ENCODE data around the gene DNM2. TPM values are rescaled to one million over a fixed set of nuclear protein-coding genes. Genes with fewer than 3 reads are reported as not detected.
"Not testable (repeated sequence)": the region's sequence is repeated elsewhere in the genome, so short reads cannot be mapped to it uniquely, and the experiment has no call there.

DNM2 gene
- polyA plus RNA-seq, 1 donor from 2014 or later = 109 TPM

- no peaks in the 10 kb centered on the region for H3K27me3 Mint-ChIP-seq
- peak overlapping the region in 2 of 4 donors; percentile 25 to 62 for H3K4me3 Mint-ChIP-seq
- peaks cover 5% of the 10 kb centered on the region for H3K36me3 Mint-ChIP-seq
- H3K4me1 Mint-ChIP-seq = peaks cover 28 to 46% (median 31%) of the 10 kb centered on the region in 3 donors
- H3K27ac Mint-ChIP-seq = peak overlapping the region in 2 of 3 donors; percentile 61 to 69
- H3K9me3 Mint-ChIP-seq = no peaks in the 10 kb centered on the region
Observed at GRCh38 chr19:10727685-10728201, 9.9 kb downstream of the DNM2 start.

- H3K27ac Mint-ChIP-seq = peak overlapping the region in 1 of 3 donors; percentile 64
- peak overlapping the region in 2 of 4 donors; percentile 52 to 86 for H3K4me3 Mint-ChIP-seq
- H3K36me3 Mint-ChIP-seq = peaks cover 3% of the 10 kb centered on the region
- peaks cover 24 to 37% (median 29%) of the 10 kb centered on the region in 3 donors for H3K4me1 Mint-ChIP-seq
- H3K27me3 Mint-ChIP-seq = no peaks in the 10 kb centered on the region
- H3K9me3 Mint-ChIP-seq = no peaks in the 10 kb centered on the region
Observed at GRCh38 chr19:10729411-10729810, 11.5 kb downstream of the DNM2 start.

GRCh38 chr19:10730932-10731331 lies 13.1 kb downstream of the DNM2 start:
- peak overlapping the region; percentile 80 to 98 (median 97) for H3K27ac Mint-ChIP-seq
- H3K27me3 Mint-ChIP-seq = no peaks in the 10 kb centered on the region
- H3K36me3 Mint-ChIP-seq = peaks cover 3% of the 10 kb centered on the region
- H3K4me1 Mint-ChIP-seq = peaks cover 24 to 35% (median 25%) of the 10 kb centered on the region in 3 donors
- H3K9me3 Mint-ChIP-seq = no peaks in the 10 kb centered on the region
- peak overlapping the region in 3 of 4 donors; percentile 29 to 87 (median 66) for H3K4me3 Mint-ChIP-seq

- Mint-ChIP-seq H3K27ac (peak overlapping the region in 1 of 3 donors; percentile 82), H3K36me3 (peaks cover 3% of the 10 kb centered on the region), H3K9me3 (no peaks in the 10 kb centered on the region), H3K4me3 (peak overlapping the region in 1 of 4 donors; percentile 17), H3K27me3 (no peaks in the 10 kb centered on the region), H3K4me1 (peaks cover 29 to 38% (median 32%) of the 10 kb centered on the region in 3 donors)
Observed at GRCh38 chr19:10735741-10736140, 17.9 kb downstream of the DNM2 start.

GRCh38 chr19:10736189-10736588 lies 18.3 kb downstream of the DNM2 start:
- Mint-ChIP-seq H3K27me3 (no peaks in the 10 kb centered on the region), H3K4me1 (peaks cover 33 to 38% (median 35%) of the 10 kb centered on the region in 3 donors), H3K27ac (peak overlapping the region in 1 of 3 donors; percentile 82), H3K9me3 (no peaks in the 10 kb centered on the region), H3K4me3 (peak overlapping the region in 1 of 4 donors; percentile 71), H3K36me3 (peaks cover 3% of the 10 kb centered on the region)

GRCh38 chr19:10736916-10737551 lies 19.2 kb downstream of the DNM2 start:
- H3K9me3 Mint-ChIP-seq = no peaks in the 10 kb centered on the region
- H3K27ac Mint-ChIP-seq = peak overlapping the region; percentile 45 to 90 (median 82)
- no peaks in the 10 kb centered on the region for H3K27me3 Mint-ChIP-seq
- H3K4me1 Mint-ChIP-seq = peaks cover 28 to 38% (median 30%) of the 10 kb centered on the region in 3 donors
- peaks cover 4% of the 10 kb centered on the region for H3K36me3 Mint-ChIP-seq
- H3K4me3 Mint-ChIP-seq = peak overlapping the region in 3 of 4 donors; percentile 56 to 74 (median 71)

GRCh38 chr19:10737722-10738121 lies 19.8 kb downstream of the DNM2 start:
- Mint-ChIP-seq H3K27me3 (no peaks in the 10 kb centered on the region), H3K4me3 (peak overlapping the region in 3 of 4 donors; percentile 56 to 94 (median 78)), H3K4me1 (peaks cover 25 to 43% (median 31%) of the 10 kb centered on the region in 3 donors), H3K9me3 (no peaks in the 10 kb centered on the region), H3K27ac (peak overlapping the region; percentile 45 to 90 (median 82)), H3K36me3 (peaks cover 4% of the 10 kb centered on the region)

- Mint-ChIP-seq H3K36me3 (peaks cover 6% of the 10 kb centered on the region), H3K4me3 (no peak overlapping the region)
Observed at GRCh38 chr19:10740798-10741197, 22.9 kb downstream of the DNM2 start.

GRCh38 chr19:10742476-10742875 lies 24.6 kb downstream of the DNM2 start:
- H3K36me3 Mint-ChIP-seq = peaks cover 6% of the 10 kb centered on the region
- H3K27ac Mint-ChIP-seq = peak overlapping the region in 2 of 3 donors; percentile 59 to 64
- H3K9me3 Mint-ChIP-seq = no peaks in the 10 kb centered on the region
- H3K4me3 Mint-ChIP-seq = peak overlapping the region in 2 of 4 donors; percentile 9 to 12
- no peaks in the 10 kb centered on the region for H3K27me3 Mint-ChIP-seq
- H3K4me1 Mint-ChIP-seq = peaks cover 24 to 36% (median 27%) of the 10 kb centered on the region in 3 donors

More at GRCh38 chr19:10740798-10741197, 22.9 kb downstream of the DNM2 start:
- no peaks in the 10 kb centered on the region for H3K9me3 Mint-ChIP-seq
- H3K27ac Mint-ChIP-seq = peak overlapping the region in 2 of 3 donors; percentile 78 to 87
- no peaks in the 10 kb centered on the region for H3K27me3 Mint-ChIP-seq
- H3K4me1 Mint-ChIP-seq = peaks cover 24 to 46% (median 29%) of the 10 kb centered on the region in 3 donors

GRCh38 chr19:10744253-10744798 lies 26.4 kb downstream of the DNM2 start:
- H3K4me3 Mint-ChIP-seq = no peak overlapping the region
- H3K27me3 Mint-ChIP-seq = no peaks in the 10 kb centered on the region
- H3K9me3 Mint-ChIP-seq = no peaks in the 10 kb centered on the region
- H3K36me3 Mint-ChIP-seq = peaks cover 6% of the 10 kb centered on the region
- H3K4me1 Mint-ChIP-seq = peaks cover 15 to 37% (median 19%) of the 10 kb centered on the region in 3 donors
- peak overlapping the region in 1 of 3 donors; percentile 79 for H3K27ac Mint-ChIP-seq

GRCh38 chr19:10744801-10745293 lies 27.0 kb downstream of the DNM2 start:
- Mint-ChIP-seq H3K4me1 (peaks cover 11 to 38% (median 21%) of the 10 kb centered on the region in 3 donors), H3K36me3 (peaks cover 6% of the 10 kb centered on the region), H3K4me3 (peak overlapping the region in 1 of 4 donors; percentile 23), H3K27ac (peak overlapping the region in 1 of 3 donors; percentile 79), H3K9me3 (no peaks in the 10 kb centered on the region), H3K27me3 (no peaks in the 10 kb centered on the region)

GRCh38 chr19:10746437-10746836 lies 28.6 kb downstream of the DNM2 start:
- H3K27ac Mint-ChIP-seq, H3K9me3 Mint-ChIP-seq, H3K4me3 Mint-ChIP-seq, H3K27me3 Mint-ChIP-seq, H3K36me3 Mint-ChIP-seq: not testable (repeated sequence)
- H3K4me1 Mint-ChIP-seq = peaks cover 0 to 36% (median 17%) of the 10 kb centered on the region in 3 donors

GRCh38 chr19:10747271-10747670 lies 29.4 kb downstream of the DNM2 start:
- Mint-ChIP-seq H3K27me3 (no peaks in the 10 kb centered on the region), H3K9me3 (no peaks in the 10 kb centered on the region), H3K4me3 (no peak overlapping the region), H3K27ac (peak overlapping the region in 1 of 3 donors; percentile 64), H3K36me3 (peaks cover 3% of the 10 kb centered on the region), H3K4me1 (peaks cover 6 to 38% (median 20%) of the 10 kb centered on the region in 3 donors)

GRCh38 chr19:10747674-10748073 lies 29.8 kb downstream of the DNM2 start:
- no peak overlapping the region for H3K4me3 Mint-ChIP-seq
- H3K27me3 Mint-ChIP-seq = no peaks in the 10 kb centered on the region
- H3K36me3 Mint-ChIP-seq = peaks cover 3% of the 10 kb centered on the region
- H3K27ac Mint-ChIP-seq = peak overlapping the region in 1 of 3 donors; percentile 51
- H3K9me3 Mint-ChIP-seq = no peaks in the 10 kb centered on the region
- H3K4me1 Mint-ChIP-seq = peaks cover 6 to 35% (median 19%) of the 10 kb centered on the region in 3 donors
